ENCODE data around the gene ZMYM4. TPM values are rescaled to one million over a fixed set of nuclear protein-coding genes. Genes with fewer than 3 reads are reported as not detected.

ZMYM4 gene
- total RNA-seq, 2 donors from 2014 or later: 20.2 to 21.1 TPM

GRCh38 chr1:35334485-35334884 lies 66.0 kb downstream of the ZMYM4 start:
- Histone ChIP-seq H3K4me3 (no peak overlapping the region), H3K27ac (no peak overlapping the region), H3K4me1 (no peaks in the 10 kb centered on the region), H3K9me3 (no peaks in the 10 kb centered on the region), H3K36me3 (no peaks in the 10 kb centered on the region), H3K27me3 (no peaks in the 10 kb centered on the region)
- DNase-seq (ENCODE audit: low spot score): no peak
- no peak for TF ChIP-seq CTCF (IDR thresholded peaks at IDR 0.05)

GRCh38 chr1:35340519-35340918 lies 72.0 kb downstream of the ZMYM4 start:
- Histone ChIP-seq H3K36me3 (no peaks in the 10 kb centered on the region), H3K9me3 (no peaks in the 10 kb centered on the region), H3K4me3 (no peak overlapping the region), H3K4me1 (no peaks in the 10 kb centered on the region), H3K27ac (no peak overlapping the region), H3K27me3 (no peaks in the 10 kb centered on the region)
- no peak for DNase-seq (ENCODE audit: low spot score)
- TF ChIP-seq CTCF (IDR thresholded peaks at IDR 0.05): no peak

- Histone ChIP-seq H3K27ac (no peak overlapping the region), H3K4me3 (no peak overlapping the region), H3K36me3 (no peaks in the 10 kb centered on the region), H3K27me3 (no peaks in the 10 kb centered on the region), H3K4me1 (no peaks in the 10 kb centered on the region), H3K9me3 (no peaks in the 10 kb centered on the region)
- TF ChIP-seq CTCF (IDR thresholded peaks at IDR 0.05): no peak
- DNase-seq (ENCODE audit: low spot score): no peak
These were observed 77.0 kb downstream of the ZMYM4 start for GRCh38 chr1:35345439-35345981.

GRCh38 chr1:35350872-35351271 lies 82.4 kb downstream of the ZMYM4 start:
- TF ChIP-seq CTCF (IDR thresholded peaks at IDR 0.05): no peak
- Histone ChIP-seq H3K27ac (no peak overlapping the region), H3K4me1 (no peaks in the 10 kb centered on the region), H3K27me3 (no peaks in the 10 kb centered on the region), H3K4me3 (no peak overlapping the region), H3K36me3 (no peaks in the 10 kb centered on the region), H3K9me3 (no peaks in the 10 kb centered on the region)
- no peak for DNase-seq (ENCODE audit: low spot score)

GRCh38 chr1:35359995-35360394 lies 91.5 kb downstream of the ZMYM4 start:
- no peak overlapping the region for H3K27ac ChIP-seq
- no peak for DNase-seq (ENCODE audit: low spot score)
- no peak overlapping the region for H3K4me3 ChIP-seq
- no peak for TF ChIP-seq CTCF (IDR thresholded peaks at IDR 0.05)
- H3K4me1 ChIP-seq: no peaks in the 10 kb centered on the region
- H3K9me3 ChIP-seq: no peaks in the 10 kb centered on the region
- H3K36me3 ChIP-seq: no peaks in the 10 kb centered on the region
- no peaks in the 10 kb centered on the region for H3K27me3 ChIP-seq

- H3K36me3 ChIP-seq: no peaks in the 10 kb centered on the region
- TF ChIP-seq CTCF (IDR thresholded peaks at IDR 0.05): no peak
These were observed 93.1 kb downstream of the ZMYM4 start for GRCh38 chr1:35361638-35362037.

More at GRCh38 chr1:35361638-35362037, 93.1 kb downstream of the ZMYM4 start:
- Histone ChIP-seq H3K4me3 (no peak overlapping the region), H3K4me1 (no peaks in the 10 kb centered on the region), H3K27ac (no peak overlapping the region), H3K27me3 (no peaks in the 10 kb centered on the region), H3K9me3 (no peaks in the 10 kb centered on the region)
- no peak for DNase-seq (ENCODE audit: low spot score)

Data from right atrium auricular region (tissue), 2 donors.